ENCODE data around the gene GRIA4.
"Not testable (repeated sequence)": the region's sequence is repeated elsewhere in the genome, so short reads cannot be mapped to it uniquely, and the experiment has no call there.

GRIA4 gene

GRCh38 chr11:105783216-105783615, 173.3 kb downstream of the GRIA4 start:
- Histone ChIP-seq H2BK120ac (ENCODE audit: low read depth, low read length) (no peak overlapping the region), H2BK15ac (replicated peaks; ENCODE audit: low read depth) (no peak overlapping the region), H3K18ac (ENCODE audit: low read length) (no peak overlapping the region), H4K5ac (ENCODE audit: low read length) (no peak overlapping the region), H3K23ac (ENCODE audit: low read length) (no peak overlapping the region), H3K9ac (ENCODE audit: low read length) (no peak overlapping the region), H3K27me3 (ENCODE audit: insufficient read depth, low read length, poor library complexity) (no peaks in the 10 kb centered on the region), H3K56ac (ENCODE audit: low read length) (no peak overlapping the region), H2AK5ac (ENCODE audit: low read length) (no peak overlapping the region), H3K36me3 (ENCODE audit: control insufficient read depth, insufficient read depth, low read length) (no peaks in the 10 kb centered on the region), H2BK5ac (ENCODE audit: low read length) (no peak overlapping the region), H3K79me2 (ENCODE audit: control insufficient read depth, insufficient read depth, low read length) (no peaks in the 10 kb centered on the region), H3K4ac (ENCODE audit: low read depth, low read length) (no peak overlapping the region), H3K27ac (ENCODE audit: low read depth, low read length) (no peak overlapping the region), H3K4me3 (ENCODE audit: low read length) (no peak overlapping the region), H3K4me2 (ENCODE audit: low read length) (no peak overlapping the region), H4K8ac (ENCODE audit: low read depth, low read length) (no peak overlapping the region), H3K4me1 (ENCODE audit: control insufficient read depth, low read depth, low read length) (no peaks in the 10 kb centered on the region), H3K79me1 (ENCODE audit: low read length) (no peaks in the 10 kb centered on the region)
- WGBS (ENCODE audit: extremely low coverage, insufficient coverage, low lambda C conversion rate) = no CpG with 5 or more reads among the region's 2 CpGs
- no peak for DNase-seq

- H3K36me3 ChIP-seq (ENCODE audit: control insufficient read depth, insufficient read depth, low read length); H2AK5ac ChIP-seq (ENCODE audit: low read length); H3K4me2 ChIP-seq (ENCODE audit: low read length); H3K79me1 ChIP-seq (ENCODE audit: low read length); H3K27ac ChIP-seq (ENCODE audit: low read depth, low read length); DNase-seq; H2BK15ac ChIP-seq (replicated peaks; ENCODE audit: low read depth); H3K9ac ChIP-seq (ENCODE audit: low read length); H3K23ac ChIP-seq (ENCODE audit: low read length); H4K5ac ChIP-seq (ENCODE audit: low read length); H3K79me2 ChIP-seq (ENCODE audit: control insufficient read depth, insufficient read depth, low read length); H3K27me3 ChIP-seq (ENCODE audit: insufficient read depth, low read length, poor library complexity); H3K4ac ChIP-seq (ENCODE audit: low read depth, low read length); H4K8ac ChIP-seq (ENCODE audit: low read depth, low read length); H3K56ac ChIP-seq (ENCODE audit: low read length); H2BK5ac ChIP-seq (ENCODE audit: low read length); H3K18ac ChIP-seq (ENCODE audit: low read length); H3K4me3 ChIP-seq (ENCODE audit: low read length); H3K4me1 ChIP-seq (ENCODE audit: control insufficient read depth, low read depth, low read length); H2BK120ac ChIP-seq (ENCODE audit: low read depth, low read length): not testable (repeated sequence)
- WGBS (ENCODE audit: extremely low coverage, insufficient coverage, low lambda C conversion rate) = no CpG with 5 or more reads among the region's 6 CpGs
Measured at GRCh38 chr11:105785850-105786249, 176.0 kb downstream of the GRIA4 start.

- H2BK120ac ChIP-seq (ENCODE audit: low read depth, low read length) = no peak overlapping the region
- no peak overlapping the region for H4K8ac ChIP-seq (ENCODE audit: low read depth, low read length)
- no peak overlapping the region for H3K4me3 ChIP-seq (ENCODE audit: low read length)
- H3K23ac ChIP-seq (ENCODE audit: low read length) = no peak overlapping the region
- no peak overlapping the region for H3K4ac ChIP-seq (ENCODE audit: low read depth, low read length)
- H3K36me3 ChIP-seq (ENCODE audit: control insufficient read depth, insufficient read depth, low read length) = no peaks in the 10 kb centered on the region
- no peak overlapping the region for H2AK5ac ChIP-seq (ENCODE audit: low read length)
- no peak overlapping the region for H3K9ac ChIP-seq (ENCODE audit: low read length)
- H2BK5ac ChIP-seq (ENCODE audit: low read length) = no peak overlapping the region
- H3K27me3 ChIP-seq (ENCODE audit: insufficient read depth, low read length, poor library complexity) = no peaks in the 10 kb centered on the region
- no peak overlapping the region for H3K27ac ChIP-seq (ENCODE audit: low read depth, low read length)
- H3K79me2 ChIP-seq (ENCODE audit: control insufficient read depth, insufficient read depth, low read length) = no peaks in the 10 kb centered on the region
- no peak overlapping the region for H2BK15ac ChIP-seq (replicated peaks; ENCODE audit: low read depth)
- H3K4me2 ChIP-seq (ENCODE audit: low read length) = no peak overlapping the region
- H3K56ac ChIP-seq (ENCODE audit: low read length) = no peak overlapping the region
- no peak overlapping the region for H3K18ac ChIP-seq (ENCODE audit: low read length)
- no peaks in the 10 kb centered on the region for H3K4me1 ChIP-seq (ENCODE audit: control insufficient read depth, low read depth, low read length)
- no peak for DNase-seq
- no peaks in the 10 kb centered on the region for H3K79me1 ChIP-seq (ENCODE audit: low read length)
- H4K5ac ChIP-seq (ENCODE audit: low read length) = no peak overlapping the region
- no CpG with 5 or more reads among the region's 2 CpGs for WGBS (ENCODE audit: extremely low coverage, insufficient coverage, low lambda C conversion rate)
Measured at GRCh38 chr11:105786741-105787140, 176.9 kb downstream of the GRIA4 start.

- Histone ChIP-seq H3K4ac (ENCODE audit: low read depth, low read length) (no peak overlapping the region), H3K4me2 (ENCODE audit: low read length) (no peak overlapping the region), H3K79me1 (ENCODE audit: low read length) (no peaks in the 10 kb centered on the region), H3K36me3 (ENCODE audit: control insufficient read depth, insufficient read depth, low read length) (no peaks in the 10 kb centered on the region), H3K79me2 (ENCODE audit: control insufficient read depth, insufficient read depth, low read length) (no peaks in the 10 kb centered on the region), H3K18ac (ENCODE audit: low read length) (no peak overlapping the region), H3K27me3 (ENCODE audit: insufficient read depth, low read length, poor library complexity) (no peaks in the 10 kb centered on the region), H3K9ac (ENCODE audit: low read length) (no peak overlapping the region), H3K23ac (ENCODE audit: low read length) (no peak overlapping the region), H3K4me3 (ENCODE audit: low read length) (no peak overlapping the region), H3K56ac (ENCODE audit: low read length) (no peak overlapping the region), H2AK5ac (ENCODE audit: low read length) (no peak overlapping the region), H4K8ac (ENCODE audit: low read depth, low read length) (no peak overlapping the region), H2BK120ac (ENCODE audit: low read depth, low read length) (no peak overlapping the region), H3K4me1 (ENCODE audit: control insufficient read depth, low read depth, low read length) (no peaks in the 10 kb centered on the region), H2BK5ac (ENCODE audit: low read length) (no peak overlapping the region), H3K27ac (ENCODE audit: low read depth, low read length) (no peak overlapping the region), H2BK15ac (replicated peaks; ENCODE audit: low read depth) (no peak overlapping the region), H4K5ac (ENCODE audit: low read length) (no peak overlapping the region)
- DNase-seq = no peak
- no CpG with 5 or more reads among the region's 1 CpG for WGBS (ENCODE audit: extremely low coverage, insufficient coverage, low lambda C conversion rate)
Measured at GRCh38 chr11:105789579-105790420, 179.9 kb downstream of the GRIA4 start.

- H3K4ac ChIP-seq (ENCODE audit: low read depth, low read length) = no peak overlapping the region
- H3K4me1 ChIP-seq (ENCODE audit: control insufficient read depth, low read depth, low read length) = no peaks in the 10 kb centered on the region
- no peak overlapping the region for H3K23ac ChIP-seq (ENCODE audit: low read length)
- H3K79me1 ChIP-seq (ENCODE audit: low read length) = no peaks in the 10 kb centered on the region
- no peak overlapping the region for H3K18ac ChIP-seq (ENCODE audit: low read length)
- no peaks in the 10 kb centered on the region for H3K79me2 ChIP-seq (ENCODE audit: control insufficient read depth, insufficient read depth, low read length)
- no peak overlapping the region for H3K27ac ChIP-seq (ENCODE audit: low read depth, low read length)
- H3K9ac ChIP-seq (ENCODE audit: low read length) = no peak overlapping the region
- H4K8ac ChIP-seq (ENCODE audit: low read depth, low read length) = no peak overlapping the region
- no peak overlapping the region for H2BK120ac ChIP-seq (ENCODE audit: low read depth, low read length)
- no peak overlapping the region for H4K5ac ChIP-seq (ENCODE audit: low read length)
- no CpG with 5 or more reads among the region's 3 CpGs for WGBS (ENCODE audit: extremely low coverage, insufficient coverage, low lambda C conversion rate)
- H2AK5ac ChIP-seq (ENCODE audit: low read length) = no peak overlapping the region
- H3K27me3 ChIP-seq (ENCODE audit: insufficient read depth, low read length, poor library complexity) = no peaks in the 10 kb centered on the region
- H3K56ac ChIP-seq (ENCODE audit: low read length) = no peak overlapping the region
- H3K4me3 ChIP-seq (ENCODE audit: low read length) = no peak overlapping the region
- H3K4me2 ChIP-seq (ENCODE audit: low read length) = no peak overlapping the region
- no peak overlapping the region for H2BK15ac ChIP-seq (replicated peaks; ENCODE audit: low read depth)
- DNase-seq = no peak
- no peaks in the 10 kb centered on the region for H3K36me3 ChIP-seq (ENCODE audit: control insufficient read depth, insufficient read depth, low read length)
- H2BK5ac ChIP-seq (ENCODE audit: low read length) = no peak overlapping the region
Measured at GRCh38 chr11:105790840-105791239, 181.0 kb downstream of the GRIA4 start.

- H2BK5ac ChIP-seq (ENCODE audit: low read length) = no peak overlapping the region
- no peak overlapping the region for H4K5ac ChIP-seq (ENCODE audit: low read length)
- no peak overlapping the region for H3K56ac ChIP-seq (ENCODE audit: low read length)
- H4K8ac ChIP-seq (ENCODE audit: low read depth, low read length) = no peak overlapping the region
- DNase-seq = no peak
- no CpG with 5 or more reads among the region's 2 CpGs for WGBS (ENCODE audit: extremely low coverage, insufficient coverage, low lambda C conversion rate)
- H3K9ac ChIP-seq (ENCODE audit: low read length) = no peak overlapping the region
- H3K23ac ChIP-seq (ENCODE audit: low read length) = no peak overlapping the region
- no peaks in the 10 kb centered on the region for H3K27me3 ChIP-seq (ENCODE audit: insufficient read depth, low read length, poor library complexity)
- H3K4me2 ChIP-seq (ENCODE audit: low read length) = no peak overlapping the region
- no peak overlapping the region for H2BK120ac ChIP-seq (ENCODE audit: low read depth, low read length)
- no peaks in the 10 kb centered on the region for H3K79me2 ChIP-seq (ENCODE audit: control insufficient read depth, insufficient read depth, low read length)
- H2AK5ac ChIP-seq (ENCODE audit: low read length) = no peak overlapping the region
- H3K4ac ChIP-seq (ENCODE audit: low read depth, low read length) = no peak overlapping the region
- no peaks in the 10 kb centered on the region for H3K4me1 ChIP-seq (ENCODE audit: control insufficient read depth, low read depth, low read length)
- H3K27ac ChIP-seq (ENCODE audit: low read depth, low read length) = no peak overlapping the region
- no peak overlapping the region for H3K18ac ChIP-seq (ENCODE audit: low read length)
- H3K79me1 ChIP-seq (ENCODE audit: low read length) = no peaks in the 10 kb centered on the region
- no peaks in the 10 kb centered on the region for H3K36me3 ChIP-seq (ENCODE audit: control insufficient read depth, insufficient read depth, low read length)
- H2BK15ac ChIP-seq (replicated peaks; ENCODE audit: low read depth) = no peak overlapping the region
- H3K4me3 ChIP-seq (ENCODE audit: low read length) = no peak overlapping the region
Measured at GRCh38 chr11:105793092-105793491, 183.2 kb downstream of the GRIA4 start.

Data from mesendoderm (in vitro differentiated cells).